Osteocyte (in vitro differentiated cells): Measurements from ENCODE around the gene KRTAP4-8. TPM values are rescaled to one million over a fixed set of nuclear protein-coding genes. Genes with fewer than 3 reads are reported as not detected.
A peak's percentile ranks its signal among the peaks of the same experiment; 100 is the strongest.
"Not testable (repeated sequence)": the region's sequence is repeated elsewhere in the genome, so short reads cannot be mapped to it uniquely, and the experiment has no call there.

Source experiments
- DNase-seq: peaks from one replicate; pipeline ENCODE4 v3.0.0; 2021; ENCODE audit warnings: mixed read lengths; ENCODE audit not compliant: unreplicated experiment; ENCODE audit errors: extremely low spot score
- H3K27ac Mint-ChIP-seq: one replicate; pipeline ENCODE4 v1.8.0; 2021; ENCODE audit warnings: mild to moderate bottlenecking, mixed read lengths; ENCODE audit not compliant: unreplicated experiment
- H3K27me3 Mint-ChIP-seq: one replicate; pipeline ENCODE4 v1.8.0; 2021; ENCODE audit warnings: mixed read lengths; ENCODE audit not compliant: unreplicated experiment
- H3K36me3 Mint-ChIP-seq: one replicate; pipeline ENCODE4 v1.8.0; 2021; ENCODE audit warnings: mixed read lengths; ENCODE audit not compliant: unreplicated experiment
- H3K4me1 Mint-ChIP-seq: one replicate; pipeline ENCODE4 v1.8.0; 2021; ENCODE audit warnings: mixed read lengths; ENCODE audit not compliant: unreplicated experiment
- H3K4me3 Mint-ChIP-seq: one replicate; pipeline ENCODE4 v1.8.0; 2021; ENCODE audit warnings: mild to moderate bottlenecking, moderate library complexity, mixed read lengths; ENCODE audit not compliant: unreplicated experiment
- H3K9me3 Mint-ChIP-seq: one replicate; pipeline ENCODE4 v1.8.0; 2021; ENCODE audit warnings: mixed read lengths; ENCODE audit not compliant: unreplicated experiment
- CTCF ChIP-seq: fragments of 200-600 bp; sonication (generic); IDR thresholded peaks from 2 replicates; pipeline ENCODE4 v1.5.0; 2021; ENCODE audit warnings: antibody characterized with exemption, mild to moderate bottlenecking, moderate library complexity
- total RNA-seq: library from RNA; stranded (reverse); gene quantifications from 2 replicates; pipeline ENCODE4 v1.2.1, GENCODE V29; 2021

KRTAP4-8 gene
- total RNA-seq, 1 donor from 2014 or later: not detected

GRCh38 chr17:41061964-41062363 is 36.0 kb downstream of the KRTAP4-8 start:
- TF ChIP-seq CTCF: no peak
- peak overlapping the region; percentile 90 for H3K27ac Mint-ChIP-seq
- no peak for DNase-seq
- H3K9me3 Mint-ChIP-seq: peaks cover 6% of the 10 kb centered on the region
- H3K4me3 Mint-ChIP-seq: no peak overlapping the region
- peaks cover 49% of the 10 kb centered on the region for H3K4me1 Mint-ChIP-seq
- H3K36me3 Mint-ChIP-seq: no peaks in the 10 kb centered on the region
- no peaks in the 10 kb centered on the region for H3K27me3 Mint-ChIP-seq

GRCh38 chr17:41060052-41060604 is 37.8 kb downstream of the KRTAP4-8 start, which contains the start of gene KRTAP2-3:
Gene KRTAP2-3, minus strand, starts transcription at chr17:41060114. Its CDS starts 64 bp downstream, at chr17:41060050.
- H3K9me3 Mint-ChIP-seq: peaks cover 6% of the 10 kb centered on the region
- DNase-seq: no peak
- H3K27me3 Mint-ChIP-seq: no peaks in the 10 kb centered on the region
- peak within 1 kb of the TSS; percentile 90 for H3K27ac Mint-ChIP-seq
- no peaks in the 10 kb centered on the region for H3K36me3 Mint-ChIP-seq
- H3K4me3 Mint-ChIP-seq: peak within 1 kb of the TSS; percentile 28
- no peak for TF ChIP-seq CTCF
- peaks cover 49% of the 10 kb centered on the region for H3K4me1 Mint-ChIP-seq

GRCh38 chr17:41059276-41060051 is 38.5 kb downstream of the KRTAP4-8 start:
- Mint-ChIP-seq H3K27ac (peak overlapping the region; percentile 90), H3K4me1 (peaks cover 49% of the 10 kb centered on the region)
- H3K27me3 Mint-ChIP-seq, H3K4me3 Mint-ChIP-seq, H3K9me3 Mint-ChIP-seq, DNase-seq, H3K36me3 Mint-ChIP-seq: not testable (repeated sequence)

GRCh38 chr17:41058741-41059140 is 39.2 kb downstream of the KRTAP4-8 start:
- no peak overlapping the region for H3K27ac Mint-ChIP-seq
- H3K4me3 Mint-ChIP-seq: no peak overlapping the region
- H3K9me3 Mint-ChIP-seq: peaks cover 7% of the 10 kb centered on the region
- no peaks in the 10 kb centered on the region for H3K36me3 Mint-ChIP-seq
- H3K27me3 Mint-ChIP-seq: no peaks in the 10 kb centered on the region
- DNase-seq: no peak
- no peak for TF ChIP-seq CTCF
- H3K4me1 Mint-ChIP-seq: peaks cover 45% of the 10 kb centered on the region

- Mint-ChIP-seq H3K27me3 (no peaks in the 10 kb centered on the region), H3K4me3 (no peak overlapping the region), H3K36me3 (peaks cover 4% of the 10 kb centered on the region), H3K27ac (no peak overlapping the region), H3K4me1 (peaks cover 36% of the 10 kb centered on the region), H3K9me3 (peaks cover 10% of the 10 kb centered on the region)
- no peak for TF ChIP-seq CTCF
- DNase-seq: no peak
Measured at GRCh38 chr17:41057547-41057946, 40.4 kb downstream of the KRTAP4-8 start.

- H3K27ac Mint-ChIP-seq, DNase-seq, H3K27me3 Mint-ChIP-seq, H3K4me3 Mint-ChIP-seq, H3K36me3 Mint-ChIP-seq: not testable (repeated sequence)
- H3K9me3 Mint-ChIP-seq: peaks cover 10% of the 10 kb centered on the region
- peaks cover 15% of the 10 kb centered on the region for H3K4me1 Mint-ChIP-seq
Measured at GRCh38 chr17:41055130-41055529, 42.8 kb downstream of the KRTAP4-8 start, which contains the start of gene KRTAP2-2. Gene KRTAP2-2, minus strand, starts transcription at chr17:41055230. Its CDS starts 19 bp downstream, at chr17:41055211.

- peaks cover 10% of the 10 kb centered on the region for H3K9me3 Mint-ChIP-seq
- not testable (repeated sequence) for H3K36me3 Mint-ChIP-seq, H3K4me3 Mint-ChIP-seq, DNase-seq, H3K27ac Mint-ChIP-seq, H3K27me3 Mint-ChIP-seq
- peaks cover 14% of the 10 kb centered on the region for H3K4me1 Mint-ChIP-seq
Measured at GRCh38 chr17:41054556-41054955, 43.4 kb downstream of the KRTAP4-8 start.
